HepG2 (cell line): ENCODE results near the gene MSH3. TPM values are rescaled to one million over a fixed set of nuclear protein-coding genes. Genes with fewer than 3 reads are reported as not detected.

Source experiments
- ATAC-seq: fragments of 200-7000 bp; cut with Tn5 transposase; 3 replicates; pipeline ENCODE4 v1.9.1; 2020; ENCODE audit warnings: mild to moderate bottlenecking, moderate library complexity
- BruUV-seq: library from RNA; stranded (reverse); fragments of 400-500 nt; replicated peaks from 2 replicates; lab custom pipeline; 2021; lab: Mats Ljungman, UMichigan
- CTCF ChIA-PET: fragments of 300-600 bp; formaldehyde crosslinking; extraction: SDS; loops from one replicate; lab custom pipeline; 2021; ENCODE audit warnings: low total read pairs, inconsistent platforms, low intra/inter-chr PET ratio; lab: Yijun Ruan, JAX
- POLR2A ChIA-PET: fragments of 350-600 bp; sonication (Branson Sonifier 250); formaldehyde crosslinking; loops from one replicate; lab custom pipeline; 2020; ENCODE audit warnings: antibody characterized with exemption, inconsistent platforms; lab: Yijun Ruan, JAX
- DNase-seq: peaks from one replicate; pipeline ENCODE4 v3.0.0-alpha.2; 2015; ENCODE audit warnings: low spot score
- FAIRE-seq: peaks from 3 replicates; lab custom pipeline; 2011; peaks lifted over from hg19 to GRCh38; lab: Jason Lieb, UNC
- H2AFZ ChIP-seq: one replicate; pipeline ENCODE4 v1.6.1; 2011; ENCODE audit warnings: low read length, inconsistent platforms
- H3K27ac ChIP-seq: fragments of 300-600 bp; 3 replicates; pipeline ENCODE4 v1.8.0; 2011; ENCODE audit warnings: mixed run types, mild to moderate bottlenecking, mixed read lengths, low read length, inconsistent platforms; ENCODE audit not compliant: insufficient read depth; ENCODE audit errors: extremely low read length
- H3K27me3 ChIP-seq, 2 experiments: fragments of 200-600 bp in 1 of 2; 2 replicates in 1 of 2; 3 replicates in 1 of 2; pipeline versions ENCODE4 v1.6.0 to v1.8.0; 2011; ENCODE audit warnings: low read length in 2 of 2, mild to moderate bottlenecking in 2 of 2, moderate library complexity in 2 of 2, inconsistent platforms in 1 of 2; ENCODE audit not compliant: insufficient read depth in 2 of 2, control insufficient read depth in 1 of 2
- H3K36me3 ChIP-seq, 2 experiments: fragments of 200-600 bp in 1 of 2; replicated peaks in 1 of 2; 2 replicates in 1 of 2; 3 replicates in 1 of 2; pipeline versions ENCODE4 v1.5.1 to v1.8.0; 2011; ENCODE audit warnings: low read length in 2 of 2, inconsistent platforms in 1 of 2; ENCODE audit not compliant: insufficient read depth in 2 of 2, control insufficient read depth in 1 of 2
- H3K4me1 ChIP-seq: 2 replicates; pipeline ENCODE4 v1.5.1; 2012; ENCODE audit warnings: low read length, inconsistent platforms; ENCODE audit not compliant: insufficient read depth
- H3K4me2 ChIP-seq: 2 replicates; pipeline ENCODE4 v1.6.0; 2011; ENCODE audit warnings: low read depth, low read length, inconsistent platforms
- H3K4me3 ChIP-seq, 3 experiments: fragments of 200-600 bp in 1 of 3; sonication (generic), shearing (Covaris generic) in 1 of 3; replicated peaks in 1 of 3; 2 replicates each; pipeline ENCODE4 v1.5.1; 2011 to 2016; ENCODE audit warnings: low read length in 3 of 3, inconsistent platforms in 2 of 3, low read depth in 2 of 3, mild to moderate bottlenecking in 2 of 3, control low read depth in 1 of 3, mixed read lengths in 1 of 3; ENCODE audit not compliant: insufficient read depth in 1 of 3
- H3K79me2 ChIP-seq: one replicate; pipeline ENCODE4 v1.6.1; 2011; ENCODE audit warnings: low read length, inconsistent platforms; ENCODE audit not compliant: insufficient read depth
- H3K9ac ChIP-seq: 2 replicates; pipeline ENCODE4 v1.6.0; 2011; ENCODE audit warnings: mild to moderate bottlenecking, low read depth, low read length, inconsistent platforms; ENCODE audit not compliant: insufficient read depth
- H3K9me3 ChIP-seq: 2 replicates; pipeline ENCODE4 v1.5.1; 2012; ENCODE audit warnings: mild to moderate bottlenecking, low read length
- H4K20me1 ChIP-seq: 2 replicates; pipeline ENCODE4 v1.6.0; 2011; ENCODE audit warnings: inconsistent platforms, mild to moderate bottlenecking, low read length, moderate library complexity; ENCODE audit not compliant: insufficient read depth
- ATF4 ChIP-seq, 2 experiments: fragments of 450-650 bp in 1 of 2; sonication (generic) in 1 of 2; formaldehyde crosslinking; IDR thresholded peaks; 2 replicates each; pipeline versions ENCODE4 v1.5.0 to v1.8.0; 2020 to 2022; ENCODE audit warnings: mild to moderate bottlenecking in 1 of 2, missing genetic modification reagents in 1 of 2
- ETV5 ChIP-seq: IDR thresholded peaks from 2 replicates; pipeline ENCODE4 v1.6.1; 2018; ENCODE audit warnings: missing biosample characterization, missing genetic modification reagents, inconsistent platforms, borderline replicate concordance
- ETV6 ChIP-seq: sonication (generic); formaldehyde crosslinking; conservative IDR thresholded peaks from 2 replicates; pipeline ENCODE4 v1.4.0; 2020; ENCODE audit warnings: missing genetic modification reagents
- KLF9 ChIP-seq: IDR thresholded peaks from 2 replicates; pipeline ENCODE4 v1.6.1; 2016; ENCODE audit warnings: low read depth
- MED8 ChIP-seq: sonication (generic); formaldehyde crosslinking; IDR thresholded peaks from 2 replicates; pipeline ENCODE4 v1.8.1; 2023; ENCODE audit warnings: mild to moderate bottlenecking, missing genetic modification reagents; ENCODE audit not compliant: insufficient replicate concordance
- MXD3 ChIP-seq: IDR thresholded peaks from 2 replicates; pipeline ENCODE4 v1.6.1; 2016; ENCODE audit warnings: mild to moderate bottlenecking, missing biosample characterization, missing genetic modification reagents
- NFE2L2 ChIP-seq: fragments of 150-350 bp; IDR thresholded peaks from 2 replicates; pipeline ENCODE4 v1.6.1; 2014; ENCODE audit warnings: low read length
- REXO4 ChIP-seq: sonication (generic); formaldehyde crosslinking; IDR thresholded peaks from 2 replicates; pipeline ENCODE4 v1.8.0; 2022; ENCODE audit warnings: missing genetic modification reagents, mild to moderate bottlenecking, borderline replicate concordance
- SNAPC4 ChIP-seq: sonication (generic); formaldehyde crosslinking; IDR thresholded peaks from 2 replicates; pipeline ENCODE4 v1.4.0; 2020; ENCODE audit warnings: mild to moderate bottlenecking, missing genetic modification reagents
- SRSF4 ChIP-seq: fragments of 200-400 bp; formaldehyde crosslinking; IDR thresholded peaks from one replicate; pipeline ENCODE4 v1.6.1; 2018; ENCODE audit warnings: mild to moderate bottlenecking, low read depth, low read length, moderate library complexity; ENCODE audit not compliant: poor library complexity, severe bottlenecking
- ZBTB1 ChIP-seq: sonication (generic); formaldehyde crosslinking; IDR thresholded peaks from 2 replicates; pipeline ENCODE4 v1.4.0; 2020; ENCODE audit warnings: missing genetic modification reagents, borderline replicate concordance
- ZBTB43 ChIP-seq: sonication (generic); formaldehyde crosslinking; conservative IDR thresholded peaks from 2 replicates; pipeline ENCODE4 v1.4.0; 2020; ENCODE audit warnings: missing genetic modification reagents
- ZFY ChIP-seq: sonication (generic); formaldehyde crosslinking; IDR thresholded peaks from 2 replicates; pipeline ENCODE4 v1.4.0; 2020; ENCODE audit warnings: missing genetic modification reagents
- ZNF160 ChIP-seq: sonication (generic); formaldehyde crosslinking; IDR thresholded peaks from 2 replicates; pipeline ENCODE4 v1.8.0; 2022; ENCODE audit warnings: mild to moderate bottlenecking, inconsistent platforms, missing genetic modification reagents
- ZNF549 ChIP-seq: sonication (generic); formaldehyde crosslinking; IDR thresholded peaks from 2 replicates; pipeline ENCODE4 v1.5.0; 2020; ENCODE audit warnings: missing genetic modification reagents
- WGBS: methylation state at CpG from one replicate; pipeline ENCODE4 v1.1.6; 2017; ENCODE audit warnings: low lambda C conversion rate; 5-methylcytosine and 5-hydroxymethylcytosine counted together
- in situ Hi-C: cut with HindIII; loops from 2 replicates; pipeline ENCODE4 v1.10.0; 2017; ENCODE audit warnings: low pct_unique_long_range_greater_than_20kb; ENCODE audit not compliant: extremely low pct_ligation_motif_present
- intact Hi-C: fragments of 100-400 bp; cut with micrococcal nuclease; formaldehyde crosslinking; loops from one replicate; pipeline ENCODE4 v1.10.0; 2022; ENCODE audit not compliant: unreplicated experiment
- polyA plus RNA-seq, 8 experiments: library from polyadenylated mRNA; depleted of rRNA in 3 of 8; stranded (reverse) in 7 of 8; unstranded in 1 of 8; fragments of >200 nt; fragmentation: Illumina TruSeq in 4 of 8; extraction: Trizol in 4 of 8; gene quantifications; 2 replicates each; pipeline versions ENCODE4 v1.2.1 to v1.2.3, GENCODE V29; 2011 to 2016; ENCODE audit warnings: low read depth in 4 of 8, missing spikeins in 1 of 8, mixed read lengths in 1 of 8; ENCODE audit not compliant: insufficient read depth in 1 of 8
- total RNA-seq, 5 experiments: library from RNA; depleted of rRNA; stranded (reverse); fragments of >200 nt; fragmentation: Illumina TruSeq; extraction: Trizol; gene quantifications; 2 replicates each; pipeline ENCODE4 v1.2.3, GENCODE V29; 2016; ENCODE audit warnings: low read depth in 1 of 5

Gene MSH3
- total and polyA plus RNA-seq, 2 of the 13 experiments (the other 11 are each of a cell fraction or from before 2014, with no cell fraction given) = 4.0 to 16.4 TPM

GRCh38 chr5:80739057-80739456, 84.6 kb downstream of the MSH3 start:
- Histone ChIP-seq H3K79me2 (no peaks in the 10 kb centered on the region), H4K20me1 (no peaks in the 10 kb centered on the region), H3K36me3 (peaks cover 1 to 8% of the 10 kb centered on the region in 2 experiments; a peak in 4 of 5 replicates)
- in situ Hi-C loops = no loop called here
- 89% methylated on average over 4 of the region's 4 CpGs for WGBS
- FAIRE-seq (no peak), ATAC-seq (no peak)
- intact Hi-C loops = no loop called here
- TF ChIP-seq ETV6 (CRISPR knock-in tag) (no peak), SNAPC4 (CRISPR knock-in tag) (no peak), KLF9 (CRISPR knock-in tag) (no peak), MED8 (CRISPR knock-in tag) (no peak), ZFY (CRISPR knock-in tag) (no peak), REXO4 (no peak), NFE2L2 (no peak), ZBTB1 (no peak), SRSF4 (no peak), ATF4 (CRISPR knock-in tag; IDR thresholded peaks at IDR 0.05) (no peak), ZNF549 (CRISPR knock-in tag) (no peak), MXD3 (CRISPR knock-in tag) (no peak), ETV5 (CRISPR knock-in tag) (no peak), ZNF160 (no peak), ZBTB43 (CRISPR knock-in tag) (no peak)
- TF ChIP-seq, all 625 proteins: peak for 0
- no peak overlapping the region for H3K4me3 ChIP-seq
- no peaks in the 10 kb centered on the region for H3K4me1 ChIP-seq
- DNase-seq = no peak
- BruUV-seq = no TSS peak
- H3K27me3 ChIP-seq = no peaks in the 10 kb centered on the region
- no peaks in the 10 kb centered on the region for H3K9me3 ChIP-seq
- no peak overlapping the region for H3K9ac ChIP-seq
- POLR2A ChIA-PET = no interaction called here
- H3K4me2 ChIP-seq = no peak overlapping the region
- no peak overlapping the region for H3K27ac ChIP-seq
- H2AFZ ChIP-seq = no peak overlapping the region
- CTCF ChIA-PET = no interaction called here
